Measurements from ENCODE around the gene EIF5B.

- TF ChIP-seq CTCF (IDR thresholded peaks at IDR 0.05; ENCODE audit: low read depth, low read length, poor library complexity, severe bottlenecking) (no peak), EZH2phosphoT487 (IDR thresholded peaks at IDR 0.05; ENCODE audit: borderline replicate concordance, low read length) (no peak)
Measured at GRCh38 chr2:99365661-99366060, 28.5 kb downstream of the EIF5B start.
